ENCODE data around the gene OSCP1.

OSCP1 gene

DNA sequence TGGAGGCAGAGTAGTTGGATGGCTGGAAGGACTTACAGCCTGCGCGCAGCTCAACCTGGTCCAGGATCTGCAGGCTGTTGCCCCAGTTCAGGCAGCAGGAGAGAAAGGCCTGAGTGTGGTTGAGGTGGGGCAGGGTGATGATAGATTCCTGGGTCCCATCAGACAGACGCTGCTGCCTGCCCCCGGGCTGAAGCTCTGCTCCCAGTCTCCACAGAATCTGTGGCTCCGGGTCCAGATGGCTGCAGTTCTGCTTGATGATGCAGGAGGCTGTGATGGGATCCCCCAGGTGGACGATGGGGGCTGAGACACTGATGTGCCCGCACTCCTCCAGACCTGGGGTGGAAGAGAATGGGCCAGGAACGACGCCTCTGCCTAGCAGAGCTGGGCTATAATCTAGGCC lies 25.1 kb upstream of the OSCP1 start:
- no peak for DNase-seq (ENCODE audit: low read depth)

DNA sequence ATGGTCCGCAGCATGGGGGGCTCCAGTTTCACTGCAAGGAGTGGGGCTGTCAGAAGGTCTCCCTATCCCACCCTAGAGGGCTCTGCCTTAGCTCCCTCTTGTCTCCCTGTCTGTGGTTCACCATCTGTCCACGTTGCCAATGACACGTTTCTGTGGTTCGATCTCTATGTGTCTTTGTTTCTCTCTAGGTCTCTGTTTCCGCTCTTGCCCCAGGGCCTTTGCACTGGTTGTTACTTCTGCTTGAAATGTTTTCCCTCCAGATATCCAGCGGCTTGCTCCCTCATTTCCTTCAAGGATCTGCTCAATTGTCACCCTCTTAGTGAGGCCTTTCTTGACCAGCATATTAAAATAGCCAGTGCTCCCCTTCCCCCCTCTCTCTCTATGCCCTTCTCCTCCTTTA lies 22.4 kb upstream of the OSCP1 start:
- DNase-seq (ENCODE audit: low read depth) = no peak

DNA sequence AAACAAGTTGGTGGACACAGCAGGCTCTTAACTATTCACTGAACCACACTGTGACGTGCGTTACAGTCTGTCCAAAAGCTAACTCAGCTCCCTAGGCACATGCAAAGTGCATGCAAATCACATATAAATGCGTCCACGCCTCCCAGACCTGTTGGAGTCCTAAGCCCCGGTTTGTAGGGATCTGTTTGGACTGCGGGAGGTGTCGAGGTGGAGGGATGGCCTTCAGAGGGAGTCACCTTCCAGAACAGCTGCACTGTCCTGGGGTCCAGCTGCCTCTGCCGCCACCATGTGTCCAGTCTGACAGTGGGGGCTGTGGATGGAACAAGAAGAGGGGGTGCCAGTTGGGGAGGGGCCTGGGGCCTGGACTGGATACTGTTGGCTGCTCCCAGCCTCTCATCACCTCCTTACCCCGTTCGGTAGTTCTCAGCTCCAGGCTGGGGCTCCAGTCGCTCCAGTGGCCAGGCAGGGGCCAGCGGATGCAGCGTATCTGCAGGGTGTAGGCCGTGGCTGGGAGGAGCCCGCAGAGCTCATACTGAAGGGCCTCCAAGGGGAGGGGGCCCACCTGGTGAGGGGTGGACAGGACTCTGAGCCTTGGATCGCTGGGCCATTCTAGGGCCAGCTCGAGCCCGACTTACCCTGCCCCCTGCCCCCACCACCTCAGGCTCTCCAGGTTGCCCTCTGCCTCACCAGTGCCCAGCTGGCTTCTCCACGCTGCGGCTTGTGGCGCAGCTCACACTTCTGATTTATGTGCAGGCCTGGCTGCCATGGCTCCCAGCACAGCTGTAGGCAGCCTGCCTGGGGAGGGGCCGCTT lies 21.8 kb upstream of the OSCP1 start:
- no peak for DNase-seq (ENCODE audit: low read depth)

DNA sequence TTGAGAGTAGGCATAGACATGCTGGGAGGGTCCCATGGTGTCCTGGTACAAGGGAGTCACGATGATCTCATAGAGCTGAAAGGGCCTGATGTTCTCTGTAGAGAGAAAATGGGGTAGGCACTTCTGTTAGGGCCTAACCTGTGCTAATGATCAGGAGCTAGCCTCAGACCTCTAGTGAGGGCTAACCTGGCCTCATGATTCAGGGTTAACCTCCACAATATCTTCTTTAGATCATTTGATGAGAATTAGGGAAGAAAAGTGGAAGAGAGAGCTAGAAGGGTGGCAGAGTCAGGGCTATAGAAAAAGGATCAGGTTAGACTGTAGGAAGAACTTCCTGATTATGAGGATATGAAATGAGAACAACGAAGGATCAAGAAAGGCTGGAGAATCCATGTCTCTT lies 18.9 kb upstream of the OSCP1 start:
- no peak for DNase-seq (ENCODE audit: low read depth)

DNA sequence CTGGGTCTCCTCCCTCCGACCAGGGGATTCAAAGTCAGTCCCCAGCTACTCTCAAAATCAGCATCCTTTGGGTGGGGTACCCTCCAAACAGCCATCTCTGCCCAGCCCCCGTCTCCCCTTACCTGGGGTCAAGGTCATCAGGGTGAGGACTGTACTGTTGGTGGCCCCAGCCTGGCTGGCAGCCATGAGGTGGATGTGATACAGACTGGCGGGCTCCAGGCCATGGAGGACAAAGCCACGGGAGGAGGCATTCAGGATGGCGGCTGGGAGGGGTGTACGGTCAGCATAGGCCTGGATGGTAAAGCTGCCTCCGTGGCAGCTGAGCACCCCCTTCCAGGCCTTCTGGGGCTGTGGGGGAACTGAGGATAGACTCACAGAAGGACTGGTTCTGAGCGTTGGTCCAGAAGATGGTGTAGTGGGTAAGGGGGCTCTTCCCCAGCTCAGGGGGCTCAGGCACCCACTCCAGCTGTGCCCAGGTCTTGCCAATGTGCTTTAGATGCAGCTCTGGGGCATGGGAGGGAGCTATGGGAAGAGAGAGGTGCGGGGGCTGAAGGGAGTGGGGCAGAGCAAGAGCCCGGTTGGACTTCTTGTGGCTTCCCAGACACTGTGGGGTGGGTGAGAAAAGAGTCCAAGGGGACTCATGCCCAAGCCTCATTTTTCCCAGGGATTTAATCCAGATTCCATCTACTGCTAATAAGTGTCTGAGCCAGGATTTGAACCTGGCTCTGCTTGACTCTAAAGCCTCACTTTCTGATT lies 17.6 kb upstream of the OSCP1 start:
- DNase-seq (ENCODE audit: low read depth) = no peak

DNA sequence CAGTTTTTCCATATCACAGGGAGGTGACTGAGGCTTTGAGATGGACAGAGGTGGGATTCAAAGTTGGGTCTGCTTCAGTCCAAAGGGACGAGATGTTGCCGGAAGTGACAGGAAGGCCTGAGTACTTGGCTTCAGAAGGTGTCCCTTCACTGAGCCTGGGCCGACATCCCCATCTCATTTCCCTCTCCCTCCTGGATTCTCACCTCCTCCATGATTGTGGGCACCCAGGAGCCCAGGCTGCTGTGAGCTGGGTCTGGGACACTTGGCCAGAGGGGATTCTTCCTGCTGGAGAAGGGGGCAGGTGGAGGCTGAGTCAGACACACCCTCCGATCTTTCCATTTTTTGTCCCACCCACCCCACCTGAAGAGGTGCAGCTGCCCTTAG lies 16.8 kb upstream of the OSCP1 start:
- no peak for DNase-seq (ENCODE audit: low read depth)

DNA sequence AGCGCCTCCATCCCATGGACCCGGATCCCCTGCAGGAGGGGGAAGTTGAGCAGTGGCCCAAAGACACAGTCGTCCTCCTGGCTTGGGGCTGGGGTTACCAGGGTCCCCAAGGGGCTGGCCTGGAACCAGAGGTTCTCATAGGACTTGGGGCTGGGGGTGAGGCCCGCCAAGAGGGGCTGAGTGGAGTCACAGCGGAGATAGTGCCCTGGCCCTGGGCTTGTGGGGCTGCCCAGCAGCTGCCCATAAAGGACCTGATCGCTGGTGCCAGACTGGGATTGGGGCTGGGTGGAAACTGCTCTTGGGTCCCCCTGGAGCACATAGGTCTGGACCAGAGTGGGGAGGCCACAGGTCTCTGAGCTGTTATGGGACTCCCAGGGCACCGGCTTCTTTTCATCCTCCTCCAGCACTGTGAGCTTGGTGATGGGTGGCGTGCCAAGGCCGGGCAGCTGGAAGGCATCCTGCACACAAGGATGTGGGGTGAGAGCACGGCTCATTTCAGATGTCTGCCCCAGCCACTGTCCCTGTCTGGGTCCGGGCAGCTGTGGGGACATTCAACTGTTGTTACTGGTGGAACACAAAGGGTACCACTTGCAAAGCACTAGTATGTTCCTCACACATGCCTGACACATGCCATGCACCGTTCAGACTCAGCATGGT lies 16.2 kb upstream of the OSCP1 start:
- no peak for DNase-seq (ENCODE audit: low read depth)

DNA sequence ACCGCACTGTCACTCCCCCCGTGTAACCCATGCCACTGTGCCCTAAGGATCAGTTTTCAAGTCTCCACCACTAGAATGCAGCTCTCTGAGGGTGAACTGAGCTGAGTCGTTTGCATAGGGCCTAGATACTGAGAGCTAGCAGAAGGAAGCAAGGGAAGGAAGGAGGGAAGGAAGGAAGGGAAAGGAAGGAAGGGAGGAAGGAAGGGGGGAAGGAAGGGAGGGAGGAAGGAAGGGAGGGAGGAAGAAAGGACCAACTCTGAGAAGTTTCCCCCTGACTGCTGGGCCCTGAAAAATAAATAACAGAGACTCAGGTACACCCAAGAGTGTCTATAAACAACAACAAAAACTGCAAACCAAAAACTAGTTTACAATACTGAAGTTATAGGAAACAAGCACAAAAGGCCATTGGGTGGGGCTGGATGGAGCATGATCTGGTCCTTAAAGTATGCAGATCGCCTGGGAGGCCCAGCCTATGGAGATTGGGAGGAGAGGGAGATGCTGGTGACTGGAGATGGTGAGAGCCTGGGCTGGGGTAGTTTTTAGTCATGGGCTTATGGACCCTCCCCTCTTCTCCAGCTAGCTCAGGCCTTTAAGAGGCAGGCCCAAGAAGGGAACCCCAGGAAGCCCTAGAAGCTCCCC lies 15.6 kb upstream of the OSCP1 start:
- DNase-seq (ENCODE audit: low read depth) = no peak

DNA sequence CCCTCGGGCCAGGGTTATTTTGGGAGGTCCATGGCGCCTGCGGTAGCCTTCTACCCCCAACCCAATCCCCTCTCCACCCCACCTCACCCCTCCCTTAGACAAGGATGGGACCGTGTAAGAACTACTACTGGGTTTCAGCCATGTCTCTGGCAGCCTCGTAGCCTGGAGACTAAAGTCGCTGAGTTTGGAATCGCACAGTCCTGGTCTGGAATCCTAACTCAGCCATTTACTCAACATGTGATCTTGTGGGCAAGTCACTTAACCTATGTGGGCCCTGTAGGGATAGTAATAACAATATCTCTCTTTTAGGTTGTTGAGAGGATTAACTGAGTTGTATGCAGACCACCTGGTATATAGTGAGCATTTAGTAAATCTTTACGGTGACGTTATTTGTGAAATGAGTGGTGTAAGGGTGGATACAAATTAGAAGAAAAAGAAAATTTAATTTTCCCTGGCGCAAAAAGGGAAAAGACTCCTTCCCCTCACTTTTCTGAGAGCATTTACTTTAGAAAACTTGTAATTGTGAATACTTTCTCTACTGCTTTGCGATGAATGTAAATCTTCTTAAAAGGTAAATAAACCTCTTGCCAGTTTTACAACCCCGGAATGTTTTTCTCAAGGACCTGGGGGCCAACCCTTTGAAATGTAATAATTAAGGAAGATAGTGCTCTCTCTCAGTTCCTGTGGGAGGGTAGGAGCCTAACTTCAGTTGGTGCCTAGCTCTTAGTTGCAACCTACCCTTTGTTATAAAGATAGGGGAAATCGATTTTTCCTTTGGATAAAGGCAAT lies 14.5 kb upstream of the OSCP1 start:
- no peak for DNase-seq (ENCODE audit: low read depth)

DNA sequence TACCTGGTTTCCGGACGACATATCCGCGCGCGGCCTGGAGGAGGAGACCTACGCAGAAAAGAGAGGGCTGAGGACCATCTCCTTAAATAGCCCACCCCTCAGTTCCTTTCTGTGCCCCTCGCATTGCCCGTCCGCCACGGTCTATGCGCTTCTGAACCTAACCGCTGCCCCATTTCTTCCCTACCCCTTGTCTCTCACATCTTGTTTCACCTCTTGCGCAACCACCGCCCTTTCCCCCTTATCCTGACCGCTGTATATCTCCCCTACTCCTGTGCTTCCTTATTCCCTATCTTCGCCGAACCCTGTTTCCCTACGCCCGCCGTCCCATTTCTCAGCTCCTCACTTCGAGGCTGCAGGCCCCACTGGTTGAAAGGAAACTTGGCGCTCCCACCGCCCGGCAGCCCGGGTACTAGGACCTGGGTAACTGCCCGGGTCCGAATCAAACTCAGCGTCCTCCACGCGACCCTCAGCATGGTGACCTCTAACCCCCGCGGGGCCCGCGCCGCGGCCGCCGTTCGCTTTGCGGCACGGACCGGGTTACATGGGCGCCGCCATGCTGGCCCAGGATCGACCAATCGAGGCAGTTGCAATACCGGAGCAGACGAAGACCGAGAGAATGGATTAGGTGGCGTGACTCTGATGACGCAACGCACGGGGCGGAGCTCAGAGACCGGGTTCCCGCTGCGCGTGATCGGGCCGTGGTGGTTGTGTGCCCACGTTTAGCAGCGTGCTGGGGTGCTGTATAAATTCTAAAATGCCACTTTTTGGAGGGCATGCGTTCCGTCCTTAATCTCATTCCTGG lies 13.8 kb upstream of the OSCP1 start, which contains the start of gene MRPS15:
Gene MRPS15, minus strand, starts transcription at position 582 of the 802 bp plus-strand sequence. Its CDS starts 109 bp downstream, at position 473.
- DNase-seq (ENCODE audit: low read depth) = peak; percentile 91

DNA sequence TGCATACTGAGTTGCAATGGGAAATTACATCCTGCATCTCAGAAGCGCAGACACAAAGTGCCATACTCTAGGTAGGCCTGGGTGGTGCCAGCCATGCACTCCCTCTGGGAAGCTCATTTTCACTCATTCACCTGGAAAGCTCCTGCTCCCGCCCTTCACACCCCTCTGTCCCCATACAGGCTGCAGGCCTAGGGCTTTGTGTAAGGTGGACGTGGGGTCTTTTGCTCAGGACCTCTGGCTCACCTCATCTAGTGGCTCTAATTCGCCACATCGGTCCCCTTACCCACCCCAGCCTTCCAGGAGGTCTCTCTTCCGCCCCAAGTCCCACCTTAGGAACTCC lies 13.2 kb upstream of the OSCP1 start:
- DNase-seq (ENCODE audit: low read depth) = no peak

DNA sequence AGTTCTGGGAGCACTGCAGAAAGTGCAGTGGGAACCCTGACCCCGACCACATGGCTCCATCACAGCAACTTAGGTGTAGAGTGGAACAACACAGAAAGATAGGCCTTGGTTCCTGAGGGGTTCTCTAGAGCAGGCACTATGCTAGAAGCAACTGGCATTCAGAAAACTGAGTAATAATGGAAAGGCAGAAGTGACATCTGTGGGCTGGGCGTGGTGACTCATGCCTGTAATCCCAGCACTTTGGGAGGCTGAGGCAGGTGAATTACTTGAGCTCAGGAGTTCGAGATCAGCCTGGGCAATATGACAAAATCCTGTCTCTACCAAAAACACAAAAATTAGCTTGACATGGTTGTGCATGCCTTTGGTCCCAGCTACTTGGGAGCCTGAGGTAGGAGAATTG lies 8.7 kb upstream of the OSCP1 start:
- DNase-seq (ENCODE audit: low read depth) = peak; percentile 31

DNA sequence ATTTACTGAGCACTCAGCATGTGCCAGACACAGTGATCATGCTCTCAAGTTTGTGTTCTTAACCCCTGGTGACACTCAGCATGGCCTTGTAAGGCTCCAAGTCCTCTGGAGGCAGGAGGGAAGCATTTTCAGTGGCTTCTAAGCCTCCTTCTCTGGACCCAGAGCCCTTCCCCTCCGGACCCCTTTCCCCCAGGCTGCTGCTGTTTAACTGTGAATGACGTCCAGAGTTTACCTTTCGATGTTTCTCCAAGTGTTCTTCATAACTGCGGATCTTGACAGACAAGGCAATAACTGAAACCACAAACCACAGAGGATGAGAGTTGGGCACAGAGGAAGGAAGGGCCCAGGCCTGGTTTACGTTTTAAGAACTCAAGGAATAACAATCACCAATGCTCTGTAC lies 7.4 kb upstream of the OSCP1 start:
- no peak for DNase-seq (ENCODE audit: low read depth)

DNA sequence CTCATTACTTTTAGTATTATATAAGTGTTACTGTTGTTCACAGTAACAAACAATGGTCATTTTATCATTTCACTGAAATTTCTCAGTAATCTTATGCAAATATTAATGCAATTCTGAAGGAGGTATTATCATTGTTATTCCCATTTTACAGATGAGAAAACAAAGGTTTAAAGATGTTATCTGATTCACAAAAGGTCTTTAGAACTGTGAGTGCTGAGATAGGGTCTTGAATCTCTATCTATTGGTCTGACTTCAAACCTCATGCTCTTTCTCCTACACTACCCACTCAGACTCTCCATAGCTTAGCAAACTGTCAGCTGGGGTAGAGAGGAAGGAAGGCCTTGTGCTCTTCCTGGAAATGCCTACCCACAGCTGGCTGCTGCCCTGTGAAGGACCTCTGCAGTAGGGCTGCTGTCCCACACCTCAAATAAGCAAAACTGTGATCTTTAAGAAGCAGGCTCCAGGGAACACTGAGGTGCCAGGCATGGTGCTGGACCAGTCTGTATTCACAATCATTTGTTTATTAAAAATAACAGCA lies 6.2 kb upstream of the OSCP1 start:
- no peak for DNase-seq (ENCODE audit: low read depth)

DNA sequence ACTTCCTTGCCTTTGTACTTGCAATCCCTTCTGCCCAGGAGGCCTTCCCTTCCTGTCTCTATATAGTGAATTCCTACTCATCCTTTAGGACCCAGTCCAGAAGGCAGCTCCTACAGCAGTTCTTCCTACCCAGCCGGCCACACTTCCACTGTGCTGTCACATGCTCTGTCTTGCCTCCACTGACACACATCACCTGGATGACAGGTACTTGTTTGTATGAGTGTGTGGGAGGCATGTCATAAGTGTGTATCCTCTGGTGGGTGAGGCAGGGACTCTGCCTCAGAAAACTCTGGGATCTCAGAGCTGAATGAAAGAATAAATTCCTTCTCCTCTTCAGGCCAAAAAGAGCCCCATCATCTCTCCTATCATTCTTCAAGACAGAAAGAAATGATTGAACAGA lies 5.1 kb upstream of the OSCP1 start:
- no peak for DNase-seq (ENCODE audit: low read depth)

DNA sequence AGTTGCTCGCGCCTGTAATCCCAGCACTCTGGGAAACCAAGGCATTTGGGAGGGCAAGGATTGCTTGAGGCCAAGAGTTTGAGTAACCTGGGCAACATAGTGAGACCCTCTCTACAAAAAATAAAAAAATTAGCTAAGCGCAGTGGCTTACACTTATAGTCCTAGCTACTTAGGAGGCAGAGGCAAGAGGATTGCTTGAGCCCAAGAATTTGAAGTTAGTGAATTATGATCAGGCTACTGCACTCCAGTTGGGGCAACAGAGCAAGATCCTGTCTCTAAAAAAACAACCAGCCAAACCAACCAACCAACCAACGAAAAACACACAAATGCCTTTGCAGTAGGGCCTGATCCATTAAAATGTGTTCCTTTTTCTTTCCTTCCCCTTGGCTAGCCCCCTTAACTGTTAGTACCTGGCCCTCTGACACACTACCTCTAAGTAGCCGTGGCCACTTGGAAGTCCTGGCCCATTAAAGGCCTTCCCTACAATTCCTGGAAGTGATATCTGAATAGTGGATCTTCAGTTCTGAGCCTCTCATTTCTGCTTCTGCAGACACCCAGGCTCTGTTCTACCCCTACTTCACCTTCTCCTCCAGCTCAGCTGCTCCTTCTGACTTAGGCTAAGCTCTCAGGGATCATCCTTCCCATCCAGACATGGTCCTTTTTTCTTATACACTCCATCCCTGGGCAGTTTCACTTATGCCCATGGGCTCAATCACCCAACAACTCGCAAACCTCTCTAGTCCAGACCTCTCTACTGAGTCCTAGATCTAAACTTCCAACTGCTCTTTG lies 3.5 kb upstream of the OSCP1 start:
- DNase-seq (ENCODE audit: low read depth) = no peak

DNA sequence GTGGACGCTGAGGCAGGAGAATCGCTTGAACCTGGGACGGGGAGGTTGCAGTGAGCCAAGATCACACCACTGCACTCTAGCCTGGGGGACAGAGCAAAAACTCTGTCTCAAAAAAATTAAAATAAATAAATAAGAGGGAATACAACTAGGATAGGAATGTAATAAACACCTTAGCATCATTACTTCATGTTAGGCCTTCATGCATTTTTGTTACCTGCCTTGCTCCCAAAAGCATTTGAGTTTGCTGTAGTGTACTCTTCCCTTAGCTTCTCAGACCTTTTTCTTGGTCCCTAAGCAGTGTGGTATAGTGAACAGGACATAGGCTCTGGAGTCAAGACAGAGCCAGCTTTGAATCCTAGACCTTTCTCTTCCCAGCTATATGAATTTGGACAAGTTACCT lies 2.8 kb upstream of the OSCP1 start:
- no peak for DNase-seq (ENCODE audit: low read depth)

DNA sequence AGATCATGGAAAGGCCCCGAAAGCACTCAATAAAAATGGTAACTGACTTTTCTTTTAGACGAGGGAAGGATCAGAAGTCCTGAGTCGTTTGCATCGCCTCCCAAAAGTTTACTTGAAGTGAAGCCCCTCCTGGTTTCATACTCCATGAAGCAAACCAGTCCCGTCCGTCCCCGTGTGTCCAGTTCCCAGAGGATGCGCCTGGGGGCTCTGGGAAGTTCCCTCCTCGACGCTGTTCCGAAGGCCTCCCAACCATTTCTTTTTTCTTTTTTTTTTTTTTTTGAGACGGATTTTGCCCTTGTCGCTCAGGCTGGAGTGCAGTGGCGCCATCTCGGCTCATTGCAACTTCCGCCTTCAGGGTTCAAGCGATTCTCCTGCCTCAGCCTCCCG lies 661 bp upstream of the OSCP1 start:
- no peak for DNase-seq (ENCODE audit: low read depth)

DNA sequence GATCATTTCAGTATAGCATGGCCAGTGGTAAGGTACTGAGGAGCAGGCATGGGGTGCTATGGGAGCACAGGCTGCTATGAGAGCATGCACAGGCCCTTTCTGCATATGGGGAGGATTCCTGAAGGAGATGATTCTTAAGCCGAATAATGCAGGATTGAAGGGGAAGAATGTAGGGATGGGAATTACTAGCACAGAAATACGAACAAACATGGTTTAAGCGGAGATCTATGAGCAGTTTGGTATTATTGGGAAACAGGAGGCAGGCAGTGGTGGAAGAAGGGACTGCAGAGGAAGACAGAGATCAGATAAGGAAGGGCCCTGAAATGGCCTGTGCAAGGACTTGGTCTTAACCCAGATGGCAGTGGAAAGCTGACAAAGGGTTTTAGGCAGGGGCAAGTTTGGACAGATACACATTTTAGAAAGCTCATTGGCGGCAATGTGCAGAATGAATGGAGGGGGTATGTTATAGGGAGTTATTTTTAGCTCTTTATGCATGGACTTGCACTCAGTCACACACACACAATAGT lies 1.7 kb downstream of the OSCP1 start:
- DNase-seq (ENCODE audit: low read depth) = no peak

DNA sequence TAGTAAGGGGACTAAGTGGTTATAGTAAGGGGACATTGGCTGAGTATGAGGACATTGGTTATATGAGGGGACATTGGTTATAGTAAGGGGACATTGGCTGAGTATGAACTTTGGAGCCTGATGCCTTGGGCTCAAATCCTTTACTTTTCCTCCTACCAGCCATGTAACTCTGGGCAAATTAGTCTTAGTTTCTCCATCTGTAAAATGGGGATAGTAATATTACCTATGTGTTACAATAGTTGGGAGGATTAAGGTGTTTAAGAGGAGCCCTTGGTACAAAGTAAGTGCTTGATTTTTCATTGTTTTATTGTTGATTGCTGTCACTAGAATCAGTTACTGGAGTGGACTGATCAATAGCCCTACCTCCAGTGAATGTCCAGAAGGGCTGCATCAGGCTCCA lies 2.8 kb downstream of the OSCP1 start:
- DNase-seq (ENCODE audit: low read depth) = no peak

All from activated T-helper 9 cell treated with anti-CD3 and anti-CD28 coated beads, Interleukin-2, amount 50 U/mL, for 16 hours (primary cell).